Daoy (cell line): ENCODE measurements around the gene GOLT1A. TPM values are rescaled to one million over a fixed set of nuclear protein-coding genes. Genes with fewer than 3 reads are reported as not detected.
A peak's percentile ranks its signal among the peaks of the same experiment; 100 is the strongest.

Experiments used
- DNase-seq: peaks from one replicate; pipeline ENCODE4 v3.0.0-alpha.2; 2015; ENCODE audit warnings: low read depth
- total RNA-seq: library from RNA; depleted of rRNA; stranded (reverse); fragments of >200 nt; shearing (Covaris generic); gene quantifications from 2 replicates; pipeline ENCODE4 v1.2.3, GENCODE V29; 2014; rRNA removed

The GOLT1A gene
- total RNA-seq, 1 experiment from 2014 or later: not detected

DNA sequence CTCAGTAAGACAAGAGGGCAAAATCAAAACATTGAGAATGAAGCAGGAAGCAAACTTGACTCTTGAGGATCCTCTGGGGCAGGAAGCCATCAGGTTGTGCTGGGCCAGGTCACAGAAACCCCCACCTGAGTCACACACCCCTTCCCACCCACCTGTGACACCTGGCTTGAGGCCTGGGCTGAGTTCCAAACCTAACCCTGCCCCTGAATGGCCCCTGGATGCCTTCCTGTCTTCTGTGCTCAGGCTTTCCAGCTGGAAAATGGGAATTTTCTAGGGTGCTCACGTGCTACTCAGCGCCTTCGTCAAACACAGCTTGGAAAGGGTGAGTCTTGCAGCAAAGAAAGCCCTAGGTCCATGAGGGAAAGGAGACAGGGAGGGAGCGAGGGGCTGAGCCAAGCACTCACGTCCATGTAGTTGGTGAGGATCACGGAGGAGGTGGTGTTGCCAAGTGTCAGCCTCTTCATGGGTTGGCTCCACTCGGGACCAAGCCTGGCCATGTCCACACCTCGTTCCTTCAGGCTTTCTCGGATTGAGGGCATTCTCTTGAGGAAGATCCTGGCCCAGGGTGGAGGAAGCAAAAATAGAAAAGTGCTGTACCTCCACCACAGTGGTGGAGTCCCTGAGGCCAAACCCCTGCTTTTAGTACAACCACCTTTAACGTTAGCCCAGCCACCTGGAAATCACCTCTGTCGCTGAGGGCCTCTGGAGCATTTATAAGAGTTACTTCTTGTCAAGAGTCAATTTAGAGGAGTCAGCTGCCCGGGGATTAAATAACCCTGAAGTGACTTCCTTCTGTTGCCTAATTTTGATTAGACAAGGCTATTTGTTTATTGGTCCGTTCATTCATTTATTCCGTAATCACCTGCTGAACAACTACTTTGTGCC, 51.9 kb downstream of the GOLT1A start:
- DNase-seq: no peak

DNA sequence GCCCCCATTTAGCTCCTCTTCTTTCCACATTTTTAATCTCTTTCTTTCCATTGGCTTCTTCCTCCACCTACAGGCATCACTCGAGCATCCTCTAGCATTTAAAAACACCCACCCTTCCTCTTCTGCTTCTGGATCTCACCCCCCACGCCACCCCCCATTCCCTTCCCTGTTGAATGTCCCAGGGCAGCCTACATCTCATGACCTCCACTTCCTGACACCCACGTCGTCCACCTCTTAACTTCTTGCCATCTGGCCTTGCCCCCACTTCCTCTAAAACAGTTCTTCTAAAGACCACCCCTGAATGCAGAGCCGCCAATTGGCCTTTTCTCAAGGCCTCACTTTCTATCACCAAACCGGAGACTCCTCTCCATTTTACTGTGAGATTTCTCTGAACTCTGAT, 55.8 kb downstream of the GOLT1A start:
- DNase-seq: no peak

GRCh38 chr1:204155881-204156280, 57.9 kb downstream of the GOLT1A start:
- DNase-seq: no peak

GRCh38 chr1:204154568-204155255, 59.1 kb downstream of the GOLT1A start:
- DNase-seq: no peak

DNA sequence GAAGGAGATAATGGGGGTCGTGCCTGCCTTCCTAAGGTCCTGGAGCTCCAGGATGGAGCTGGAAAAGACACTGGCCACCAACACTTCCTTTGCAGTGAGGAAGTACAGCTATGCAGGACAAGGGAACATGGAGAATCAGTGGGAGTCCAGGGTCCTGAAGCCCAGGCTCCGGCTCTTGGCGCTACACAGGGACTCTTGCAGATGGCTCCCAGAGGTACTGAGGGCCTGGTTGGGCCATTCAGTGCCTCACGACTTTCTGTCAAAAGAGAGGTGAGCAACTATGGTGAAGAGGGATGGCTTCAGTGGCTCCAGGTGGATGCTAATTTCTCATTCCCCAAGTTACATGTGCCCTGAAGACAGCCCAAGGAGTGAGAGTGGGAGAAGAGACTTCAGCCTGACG, 60.1 kb downstream of the GOLT1A start:
- DNase-seq: no peak

- DNase-seq: peak; percentile 13
Observed at GRCh38 chr1:204152310-204153044, 61.3 kb downstream of the GOLT1A start.

DNA sequence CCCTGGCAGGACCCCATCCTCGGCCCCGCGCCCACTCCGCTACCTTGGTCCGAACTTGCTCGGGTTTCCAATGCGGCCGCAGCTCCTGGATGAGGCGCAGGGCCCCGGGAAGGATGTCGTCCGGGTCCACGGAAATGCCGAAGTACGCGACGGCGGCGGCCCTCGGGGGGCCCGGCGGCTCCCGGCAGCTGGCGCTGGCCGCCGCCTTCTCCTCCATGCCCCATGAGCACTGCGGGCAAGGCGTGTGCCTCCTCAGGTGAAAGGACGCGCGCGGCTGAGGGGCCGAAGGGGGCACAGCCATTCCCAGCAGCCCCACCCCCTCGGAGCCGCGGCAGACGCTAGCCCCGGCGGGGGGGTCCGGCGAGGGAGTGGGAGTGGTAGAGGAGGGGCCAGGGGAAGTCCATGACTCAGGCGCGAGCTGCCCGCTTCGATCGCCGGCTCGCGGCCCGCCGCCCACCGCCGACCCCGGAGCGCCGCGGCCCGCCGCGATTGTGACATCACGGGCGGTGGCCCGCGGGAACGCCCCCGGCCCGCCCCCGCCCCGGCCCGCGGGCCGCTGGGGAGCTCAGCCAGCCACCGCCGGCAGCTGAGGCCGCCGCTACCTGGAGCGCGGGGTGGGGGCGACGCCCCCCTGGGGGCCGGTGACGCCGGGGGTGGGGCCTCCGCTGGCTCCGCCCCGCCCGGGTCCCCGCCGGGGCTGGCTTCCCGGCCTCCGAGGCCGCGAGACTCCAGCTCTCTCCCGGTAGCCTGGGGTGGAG, 62.1 kb downstream of the GOLT1A start, which contains the start of gene ETNK2:
ETNK2 (minus strand) TSS at position 493 of the 758 bp plus-strand sequence; CDS start at position 301, 192 bp downstream.
- peak; percentile 68 for DNase-seq

- no peak for DNase-seq
Observed at GRCh38 chr1:204150702-204151551, 62.9 kb downstream of the GOLT1A start.

- DNase-seq: no peak
Observed at GRCh38 chr1:204149635-204150565, 63.9 kb downstream of the GOLT1A start.

GRCh38 chr1:204149107-204149506, 64.7 kb downstream of the GOLT1A start:
- no peak for DNase-seq

Other genes starting within 250 kb of the GOLT1A start
- 4.2 and 6.1 TPM in 2 replicates for gene SOX13, start 140.9 kb downstream of the GOLT1A start, total RNA-seq
- 9.2 and 10.5 TPM in 2 replicates for gene ETNK2, start 61.9 kb downstream of the GOLT1A start, total RNA-seq
- not detected in 2 replicates for gene REN, start 47.7 kb downstream of the GOLT1A start, total RNA-seq
- gene KISS1, start 17.5 kb downstream of the GOLT1A start, total RNA-seq: 0.86 TPM in 1 of 2 replicates, not detected in the other
- 0.29 and 0.83 TPM in 2 replicates for gene PLEKHA6, start 145.9 kb upstream of the GOLT1A start, total RNA-seq
- 22.5 and 30.7 TPM in 2 replicates for gene PPP1R15B, start 197.8 kb upstream of the GOLT1A start, total RNA-seq